Suppressor macrophage treated with lipopolysaccharide for 1 hour (primary cell): ENCODE results near the gene METTL16.
"Not testable (repeated sequence)": the region's sequence is repeated elsewhere in the genome, so short reads cannot be mapped to it uniquely, and the experiment has no call there.

Source experiments
- DNase-seq, 3 donors: peaks; one replicate each; pipeline ENCODE4 v3.0.0-alpha.2; 2020 to 2022

Gene METTL16

DNA sequence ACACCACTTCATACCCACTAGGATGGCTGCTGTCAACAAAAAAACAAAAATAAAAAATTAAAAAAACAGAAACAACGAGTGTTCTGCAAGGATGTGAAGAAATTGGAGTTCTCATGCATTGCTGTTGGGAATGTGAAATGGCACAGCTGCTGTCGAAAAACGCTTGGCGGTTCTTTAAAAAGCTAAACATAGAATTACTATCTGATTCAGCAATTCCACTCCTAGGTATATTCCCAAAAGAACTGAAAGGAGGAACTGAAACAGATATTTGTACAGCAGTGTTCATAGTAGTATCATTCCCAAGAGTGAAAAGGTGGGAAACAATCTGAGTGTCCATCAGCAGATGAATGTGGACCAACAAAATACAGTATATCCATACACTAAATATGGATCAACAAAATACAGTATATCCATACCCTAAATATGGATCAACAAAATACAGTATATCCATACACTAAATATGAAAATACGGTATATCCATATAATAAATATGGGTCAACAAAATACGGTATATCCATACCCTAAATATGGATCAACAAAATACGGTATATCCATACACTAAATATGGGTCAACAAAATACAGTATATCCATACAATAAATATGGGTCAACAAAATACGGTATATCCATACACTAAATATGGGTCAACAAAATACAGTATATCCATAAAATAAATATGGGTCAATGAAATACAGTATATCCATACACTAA lies 8.7 kb downstream of the METTL16 start:
- DNase-seq, result peak in 1 of 3 donors; percentile 16

DNA sequence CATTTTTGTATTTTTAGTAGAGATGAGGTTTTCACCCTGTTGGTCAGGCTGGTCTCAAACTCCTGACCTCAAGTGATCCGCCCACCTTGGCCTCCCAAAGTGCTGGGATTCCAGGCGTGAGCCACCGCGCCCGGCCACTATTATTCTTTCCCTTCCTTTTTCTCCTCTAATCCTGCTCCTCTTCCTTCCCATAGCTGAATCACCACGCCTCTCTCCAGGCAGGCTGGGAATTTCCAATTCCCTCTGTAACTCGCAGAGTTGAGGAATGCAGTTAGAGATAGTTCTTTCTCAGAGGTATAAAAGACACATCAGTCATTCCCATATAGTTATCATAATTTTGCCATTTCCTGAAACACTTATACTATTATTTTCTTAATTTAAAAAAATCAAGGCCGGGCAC lies 11.2 kb downstream of the METTL16 start:
- DNase-seq, result no peak

DNA sequence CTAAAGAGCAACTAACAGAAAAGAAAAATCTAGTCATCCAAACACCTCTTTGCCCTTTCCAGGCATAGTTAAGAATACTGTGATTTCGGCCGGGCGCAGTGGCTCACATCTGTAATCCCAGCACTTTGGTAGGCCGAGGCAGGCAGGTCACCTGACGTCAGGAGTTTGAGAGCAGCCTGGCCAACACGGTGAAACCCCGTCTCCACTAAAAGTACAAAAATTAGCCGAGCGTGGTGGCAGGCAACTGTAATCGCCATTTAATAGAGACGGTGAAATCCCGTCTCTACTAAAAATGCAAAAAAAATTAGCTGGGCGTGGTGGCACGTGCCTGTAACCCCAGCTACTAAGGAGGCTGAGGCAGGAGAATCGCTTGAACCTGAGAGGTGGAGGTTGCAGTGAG lies 22.4 kb downstream of the METTL16 start:
- DNase-seq, result not testable (repeated sequence)

DNA sequence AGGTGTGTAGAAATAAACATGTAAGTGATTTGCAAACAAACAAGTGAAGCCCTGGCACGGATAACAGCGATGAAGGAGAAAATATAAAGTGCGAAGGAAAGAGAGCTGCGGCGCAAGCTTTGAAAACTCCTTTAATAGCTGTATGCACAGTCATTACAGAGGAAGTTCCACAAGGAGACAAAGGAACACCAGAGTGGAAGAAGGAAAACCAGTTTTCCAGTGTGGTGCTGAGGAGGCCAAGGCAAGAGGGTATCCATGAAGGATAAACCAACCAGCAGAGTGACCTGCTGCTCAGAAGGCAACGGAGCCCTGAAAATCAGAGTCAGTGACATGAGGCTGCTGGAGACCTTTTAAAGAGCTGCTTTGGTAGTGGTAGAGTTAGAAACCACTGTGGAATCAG lies 24.4 kb downstream of the METTL16 start:
- DNase-seq, result no peak

DNA sequence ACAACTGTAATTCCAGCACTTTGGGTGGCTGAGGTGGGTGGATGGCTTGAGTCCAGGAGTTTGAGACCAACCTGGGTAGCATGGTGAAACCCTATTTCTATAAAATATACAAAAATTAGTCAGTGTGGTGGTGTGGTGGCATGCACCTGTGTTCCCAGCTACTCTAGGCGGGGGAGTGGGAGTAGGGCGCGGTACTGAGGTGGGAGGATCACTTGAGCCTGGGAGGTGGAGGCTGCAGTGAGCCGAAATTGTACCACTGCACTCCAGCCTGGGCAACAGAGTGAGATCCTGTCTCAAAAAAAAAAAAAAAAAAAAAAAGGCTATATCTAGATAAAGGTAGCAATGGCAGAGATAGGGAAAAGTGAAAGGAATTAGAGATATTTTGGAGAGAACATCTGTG lies 25.0 kb downstream of the METTL16 start:
- not testable (repeated sequence) for DNase-seq

DNA sequence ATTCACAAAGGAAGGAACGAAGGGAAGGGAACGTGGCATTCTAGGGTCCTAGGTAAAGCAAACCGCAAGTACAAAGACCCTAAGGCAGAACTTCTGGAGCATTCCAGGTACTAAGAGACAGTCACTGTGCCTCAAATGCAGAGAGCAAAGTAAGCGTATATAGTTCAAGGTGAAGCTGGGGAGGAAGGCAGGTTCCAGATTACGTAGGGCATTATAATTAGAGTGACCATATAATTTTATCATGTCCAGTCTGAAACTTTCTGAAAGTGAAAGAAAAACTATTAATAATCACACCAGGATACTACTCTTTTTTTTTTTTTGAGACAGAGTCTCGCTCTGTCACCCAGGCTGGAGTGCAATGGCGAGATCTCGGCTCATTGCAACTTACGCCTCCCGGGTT lies 25.7 kb downstream of the METTL16 start:
- DNase-seq, result no peak

DNA sequence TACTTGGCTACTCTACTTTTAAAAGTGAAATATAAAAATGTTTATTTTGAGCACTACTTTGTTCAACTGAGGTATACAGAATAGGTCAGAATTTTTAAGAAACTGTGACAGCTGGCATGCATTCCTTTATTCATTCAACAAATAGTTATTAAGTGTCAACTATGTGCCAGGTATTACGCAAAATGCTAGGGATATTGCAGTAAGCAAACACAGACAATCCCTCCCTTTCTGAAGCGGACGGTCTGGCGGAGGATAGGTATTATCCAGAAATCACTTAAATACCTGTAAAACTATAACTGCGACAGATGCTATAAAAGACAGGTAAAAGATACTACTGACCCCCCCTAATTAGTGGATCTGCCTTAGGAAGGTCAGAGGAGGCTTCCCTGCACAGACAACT lies 26.1 kb downstream of the METTL16 start:
- DNase-seq, result no peak

DNA sequence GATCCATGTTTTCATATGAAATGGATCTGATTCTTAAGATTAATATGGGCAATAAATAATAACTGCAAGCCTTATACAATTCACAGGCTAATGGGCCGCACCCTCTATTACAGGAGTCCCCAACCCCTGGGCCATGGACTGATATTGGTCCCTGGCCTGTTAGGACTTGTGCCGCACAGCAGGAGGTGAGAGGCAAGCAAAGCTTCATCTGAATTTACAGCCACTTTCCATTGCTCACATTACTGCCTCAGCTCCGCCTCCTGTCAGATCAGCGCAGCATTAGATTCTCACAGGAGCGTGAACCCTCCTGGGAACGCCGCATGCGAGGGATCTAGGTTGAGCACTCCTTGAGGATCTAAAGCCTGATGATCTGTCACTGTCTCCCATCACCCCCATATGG lies 26.8 kb downstream of the METTL16 start:
- DNase-seq, result no peak

DNA sequence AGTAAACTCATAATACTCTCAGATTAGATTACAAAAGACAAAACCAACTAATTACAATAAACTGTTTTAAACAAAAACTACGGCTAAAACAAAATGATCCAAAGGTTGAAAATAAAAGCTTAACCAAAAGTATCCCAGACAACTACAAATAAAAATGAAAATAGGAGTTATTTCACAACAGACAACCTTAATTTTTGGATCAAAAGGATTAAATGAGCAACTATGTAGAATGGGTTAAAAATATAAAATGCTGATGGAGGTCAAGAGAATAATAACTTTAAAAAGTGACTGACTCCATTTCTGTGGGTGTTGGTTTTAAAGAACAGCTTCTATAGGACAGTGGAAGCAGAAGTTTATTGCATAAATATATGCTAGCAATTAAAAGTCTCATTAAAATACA lies 28.6 kb downstream of the METTL16 start:
- no peak for DNase-seq

DNA sequence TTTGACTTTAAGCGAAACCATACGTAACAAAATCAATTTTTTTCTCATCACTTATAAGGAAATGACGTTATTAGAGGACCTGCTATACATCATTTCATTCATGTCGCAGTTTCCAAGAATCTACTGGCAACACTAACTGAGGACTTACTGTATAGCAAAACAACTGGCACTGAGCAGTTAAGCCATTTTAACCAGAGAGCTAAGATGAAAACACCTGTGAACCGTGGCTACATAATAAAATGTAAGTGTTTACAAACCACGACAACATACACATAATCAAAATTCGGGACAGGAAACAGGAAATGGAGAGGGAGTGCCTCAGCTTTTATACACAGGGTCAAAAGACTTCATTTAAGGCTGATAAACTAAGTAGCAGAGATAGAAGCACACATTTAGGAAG lies 29.5 kb downstream of the METTL16 start:
- no peak for DNase-seq

DNA sequence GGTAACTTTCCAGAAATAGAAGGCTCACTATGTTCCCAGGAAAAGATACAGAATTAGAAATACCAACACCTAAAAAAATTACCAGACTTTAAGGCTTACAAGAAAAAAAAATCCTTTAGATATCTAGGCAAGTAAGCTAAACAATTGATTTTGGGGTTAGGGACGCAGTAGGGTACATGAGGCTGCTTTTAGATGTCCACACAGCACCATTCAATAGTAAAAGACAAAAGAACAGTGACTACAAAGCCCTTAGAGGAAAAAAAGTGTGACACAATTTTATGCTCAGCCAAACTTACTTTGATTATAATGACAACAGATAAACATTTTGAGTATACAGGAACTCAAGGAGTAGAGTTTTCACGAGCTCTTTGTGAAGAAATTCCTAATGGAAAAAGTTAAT lies 29.9 kb downstream of the METTL16 start:
- DNase-seq, result no peak

DNA sequence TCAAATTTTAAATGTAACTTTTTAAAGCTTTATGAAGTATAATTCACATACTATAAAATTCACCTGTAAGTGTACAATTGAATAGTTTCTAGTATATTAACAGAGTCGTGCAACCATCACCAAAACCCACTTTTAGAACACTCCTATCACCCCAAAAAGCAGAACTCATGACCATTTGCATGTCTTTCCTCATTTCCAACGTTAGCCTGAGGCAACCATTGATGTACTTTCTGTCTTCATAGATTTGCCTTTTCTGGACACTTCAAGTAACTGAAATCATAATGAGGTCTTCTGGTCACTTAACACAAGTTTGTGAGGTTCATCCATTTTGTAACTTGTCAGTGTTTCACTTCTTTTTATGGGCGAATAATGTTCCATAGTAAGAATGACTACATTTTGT lies 33.2 kb downstream of the METTL16 start:
- peak in 1 of 3 donors; percentile 27 for DNase-seq

DNA sequence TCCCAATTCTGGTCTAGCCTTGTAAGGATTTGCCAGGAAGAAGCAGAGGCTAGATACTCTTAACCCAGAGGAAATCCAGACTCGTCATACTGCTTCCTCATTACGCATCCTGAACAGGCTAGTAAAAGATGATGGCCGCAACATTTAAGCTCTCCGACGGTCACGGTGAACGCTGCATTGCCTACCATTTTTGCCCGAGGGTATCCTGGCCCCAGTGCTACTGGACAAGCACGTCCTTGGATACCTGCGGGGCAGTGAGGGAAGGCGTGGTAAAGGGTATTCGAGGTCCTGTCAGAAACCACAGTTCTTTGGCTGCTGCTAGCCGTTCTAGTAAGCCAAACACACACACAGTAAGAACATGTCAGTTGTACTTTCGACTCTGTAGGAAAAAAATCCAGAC lies 36.6 kb downstream of the METTL16 start:
- no peak for DNase-seq

DNA sequence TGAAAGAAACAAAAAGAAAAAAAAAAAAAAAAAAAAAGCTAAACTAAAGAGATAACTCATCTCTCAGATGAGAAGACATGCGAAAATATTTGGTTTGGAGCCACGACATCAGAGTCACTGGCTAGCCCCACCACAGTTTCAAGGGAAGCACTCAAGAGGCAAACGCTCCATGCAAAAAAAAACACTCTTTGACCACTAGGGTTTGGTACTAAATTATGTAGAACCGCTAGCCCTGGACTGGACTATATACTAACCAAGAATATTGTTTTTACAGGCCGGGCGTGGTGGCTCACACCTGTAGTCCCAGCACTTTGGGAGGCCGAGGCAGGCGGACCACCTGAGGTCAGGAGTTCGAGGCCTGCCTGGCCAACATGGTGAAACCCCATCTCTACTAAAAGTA lies 37.3 kb downstream of the METTL16 start:
- no peak for DNase-seq

DNA sequence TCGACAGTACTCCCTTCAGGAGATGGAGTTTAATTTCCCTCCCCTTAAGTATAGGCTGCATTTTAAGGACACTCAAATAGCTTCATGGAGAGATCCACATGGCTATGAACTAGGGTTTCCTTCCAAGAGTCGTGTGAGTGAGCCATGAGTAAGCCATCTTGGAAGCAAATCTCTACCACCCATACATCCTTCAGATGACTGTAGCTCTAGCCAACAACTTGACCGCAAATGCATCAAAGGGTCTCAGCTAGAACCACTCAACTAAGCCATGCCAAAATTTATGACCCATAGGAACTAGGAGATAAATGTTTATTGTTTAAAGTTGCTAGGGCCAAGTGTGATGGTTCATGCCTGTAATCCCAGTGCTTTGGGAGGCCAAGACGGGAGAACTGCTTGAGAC lies 43.4 kb downstream of the METTL16 start:
- DNase-seq, result no peak

DNA sequence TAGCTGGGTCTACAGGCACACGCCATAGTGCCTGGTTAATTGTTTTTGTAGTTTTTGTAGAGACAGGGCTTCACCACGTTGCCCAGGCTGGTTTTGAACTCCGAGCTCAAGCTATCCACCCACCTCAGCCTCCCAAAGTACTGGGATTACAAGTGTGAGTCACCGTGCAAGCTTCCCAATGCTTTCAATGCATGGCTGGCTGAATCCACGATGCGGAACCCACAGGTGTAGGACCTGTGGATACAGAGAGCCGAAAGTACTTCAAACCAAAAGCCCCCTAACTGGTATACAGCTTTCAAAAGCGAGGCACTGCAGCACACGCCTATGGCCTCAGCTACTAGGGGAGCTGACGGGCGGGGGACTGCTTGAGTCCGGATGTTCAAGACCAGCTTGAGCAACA lies 44.8 kb downstream of the METTL16 start:
- DNase-seq, result no peak

DNA sequence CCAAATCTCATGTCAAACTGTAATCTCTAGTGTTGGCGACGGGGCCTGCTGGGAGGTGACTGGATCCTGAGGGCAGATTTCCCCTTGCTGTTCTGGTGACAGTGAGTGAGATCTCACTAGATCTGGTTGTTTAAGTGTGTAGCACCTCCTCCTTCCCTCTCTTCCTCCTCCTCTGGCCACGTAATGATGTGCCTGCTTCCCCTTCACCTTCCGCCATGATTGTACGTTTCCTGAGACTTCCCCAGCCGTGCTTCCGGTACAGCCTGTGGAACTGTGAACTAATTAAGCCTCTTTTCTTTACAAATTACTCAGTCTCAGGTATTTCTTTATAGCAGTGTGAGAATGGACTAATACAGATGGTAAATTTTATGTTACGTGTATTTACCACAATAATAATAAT lies 49.2 kb downstream of the METTL16 start:
- DNase-seq, result no peak

DNA sequence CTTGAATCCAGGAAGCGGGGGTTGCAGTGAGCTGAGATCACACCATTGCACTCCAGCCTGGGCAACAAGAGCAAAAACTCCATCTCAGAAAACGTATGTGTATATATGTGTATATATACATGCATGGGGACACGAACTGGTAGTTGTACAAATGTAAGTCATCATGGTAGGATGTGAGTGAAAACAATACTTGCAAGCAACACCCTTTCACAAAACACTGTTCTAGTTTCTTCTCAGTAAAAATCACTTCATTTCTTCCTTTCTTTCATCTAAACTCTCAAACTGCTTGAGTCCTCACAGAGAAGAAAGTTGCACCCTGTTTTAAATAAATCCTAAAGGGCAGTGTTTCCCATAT lies 51.8 kb downstream of the METTL16 start:
- DNase-seq, result no peak

DNA sequence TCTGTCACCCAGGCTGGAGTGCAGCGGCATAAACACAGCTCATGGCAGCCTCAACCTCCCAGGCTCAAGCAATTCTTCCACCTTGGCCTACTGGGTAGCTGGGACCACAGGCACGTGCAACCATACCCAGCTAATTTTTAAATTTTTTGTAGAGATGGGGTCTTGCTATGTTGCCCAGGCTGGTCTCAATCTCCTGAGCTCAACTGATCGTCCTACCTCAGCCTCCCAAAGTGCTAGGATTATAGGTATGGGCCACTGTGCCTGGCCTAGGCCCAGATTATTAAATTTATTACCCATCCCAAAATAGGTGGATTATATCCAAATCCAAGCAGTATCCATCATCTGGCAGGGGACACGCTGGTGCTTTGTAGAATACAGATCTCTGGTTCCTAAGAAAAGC lies 53.8 kb downstream of the METTL16 start:
- DNase-seq, result no peak

DNA sequence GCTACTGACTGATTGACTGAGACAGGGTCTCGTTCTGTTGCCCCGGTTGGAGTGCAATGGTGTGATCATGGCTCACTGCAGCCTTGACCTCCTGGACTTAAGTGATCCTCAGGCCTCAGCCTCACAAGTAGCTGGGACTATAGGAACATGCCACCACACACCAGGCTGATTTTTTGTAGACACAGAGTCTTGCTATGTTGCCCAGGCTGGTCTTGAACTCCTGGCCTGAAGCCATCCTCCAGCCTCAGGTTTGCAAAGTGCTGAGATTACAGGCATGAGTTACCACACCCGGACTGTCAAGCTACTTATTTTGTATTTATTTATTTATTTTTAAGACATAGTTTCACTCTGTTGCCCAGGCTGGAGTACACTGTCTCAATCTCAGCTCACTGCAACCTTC lies 55.2 kb downstream of the METTL16 start:
- DNase-seq, result no peak

DNA sequence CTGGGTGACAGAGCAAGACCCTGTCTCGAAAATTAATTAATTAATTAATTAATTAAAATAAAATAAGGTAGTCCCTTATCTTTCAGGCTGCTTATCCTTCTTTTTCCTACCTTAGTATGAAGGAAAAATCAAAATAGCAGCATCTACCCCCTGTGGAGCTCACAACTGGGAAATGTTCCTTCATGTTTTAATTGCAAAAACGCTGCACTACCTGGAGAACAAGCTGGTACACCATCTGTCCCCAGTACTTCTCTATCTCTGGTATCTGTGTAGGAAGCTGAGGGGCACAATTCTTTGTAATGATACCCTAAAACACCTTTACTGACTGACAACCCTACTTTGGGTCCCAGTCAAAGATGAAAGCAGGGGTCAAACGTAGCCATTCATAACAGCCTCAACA lies 55.7 kb downstream of the METTL16 start:
- DNase-seq, result no peak

DNA sequence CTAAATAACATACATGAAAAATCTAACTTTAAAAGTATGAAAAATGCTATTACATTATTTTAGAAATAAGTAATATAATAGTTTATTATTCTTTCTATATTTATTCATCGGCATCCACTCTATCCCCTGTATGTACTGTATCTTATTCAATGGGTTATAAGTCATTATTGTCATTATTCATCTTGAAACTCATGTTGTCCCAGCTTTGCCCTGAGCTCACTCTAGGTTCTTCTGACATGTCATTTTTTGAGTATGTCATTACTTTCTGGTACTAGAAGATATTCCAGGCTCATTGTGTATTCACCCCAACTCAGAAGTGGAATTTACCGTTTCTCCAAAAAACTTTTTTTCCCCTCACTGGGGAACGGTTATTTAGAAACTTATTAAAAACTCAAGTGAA lies 57.8 kb downstream of the METTL16 start:
- no peak for DNase-seq

DNA sequence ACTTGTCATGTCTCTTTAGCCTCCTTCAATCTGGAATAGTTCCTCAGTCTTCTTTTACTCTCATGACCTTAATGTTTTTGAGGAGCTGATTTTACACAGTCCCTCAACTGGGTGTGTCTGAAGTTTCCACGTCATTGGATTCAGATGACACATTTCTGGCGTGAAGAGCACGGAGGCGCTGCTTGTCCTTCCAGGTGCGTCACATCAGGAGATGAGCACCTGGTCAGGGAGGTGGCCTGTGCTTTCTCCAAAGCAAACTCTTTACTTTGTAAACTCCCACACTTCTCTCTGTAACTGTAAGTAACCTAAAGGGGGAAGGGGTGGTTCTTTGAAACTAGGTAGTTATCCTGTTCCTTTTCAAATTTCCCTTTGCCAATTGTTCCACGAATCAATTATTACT lies 58.4 kb downstream of the METTL16 start:
- DNase-seq, result no peak

DNA sequence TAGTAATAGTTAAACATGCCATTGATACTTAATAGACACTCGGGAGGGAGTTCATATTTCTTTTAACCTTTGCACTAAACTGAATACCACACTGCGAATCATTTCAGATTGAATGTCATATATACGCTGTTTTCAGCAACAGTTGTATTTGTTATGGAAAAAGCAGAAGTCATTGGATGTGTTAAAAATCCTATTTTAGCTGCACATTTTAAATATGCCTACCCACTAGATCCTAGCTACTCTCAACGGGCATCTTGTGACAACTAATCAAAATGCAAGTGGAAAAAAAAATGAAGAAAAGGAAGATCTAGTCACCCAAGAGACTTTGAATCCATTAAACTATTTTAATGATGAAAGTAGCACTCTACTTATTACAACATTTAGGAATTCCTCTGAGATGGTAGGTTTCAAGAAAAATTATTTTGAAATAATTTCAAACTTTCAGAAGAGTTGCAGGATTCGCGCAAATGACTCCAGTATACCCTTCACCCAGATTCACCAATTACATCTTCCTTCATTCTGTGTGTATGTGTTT lies 59.4 kb downstream of the METTL16 start:
- peak; percentile 19 to 77 (median 63) for DNase-seq

DNA sequence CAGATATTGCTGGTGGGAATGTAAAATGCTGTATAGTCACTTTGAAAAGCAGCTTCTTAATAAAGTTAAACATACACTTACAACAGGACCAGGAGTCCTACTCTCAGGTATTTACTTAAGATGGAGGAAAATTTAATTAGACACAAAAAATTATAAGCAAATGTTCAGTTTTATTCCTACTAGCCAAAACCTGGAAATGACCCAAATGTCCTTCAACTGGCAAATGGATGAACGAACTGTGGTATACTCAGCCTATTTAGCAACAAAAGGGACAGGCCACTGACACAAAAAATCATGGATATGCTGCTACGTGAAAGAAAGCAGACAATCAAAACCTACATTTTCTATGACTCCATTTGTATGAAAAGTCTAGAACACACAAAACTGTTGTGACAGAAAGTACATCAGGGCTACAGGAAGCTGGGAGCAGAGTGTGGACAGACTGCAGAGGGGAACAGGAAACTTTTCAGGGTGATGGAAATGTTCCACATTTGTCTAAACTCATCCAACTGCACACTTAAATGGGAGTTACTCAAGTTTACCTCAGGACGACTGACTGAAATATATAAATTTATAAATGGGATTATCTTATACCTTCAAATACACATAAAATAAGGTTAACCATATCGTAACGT lies 61.6 kb downstream of the METTL16 start:
- DNase-seq, result no peak
